Neural progenitor cell (in vitro differentiated cells): Measurements from ENCODE around the gene ABHD13.

Experiments
- CTCF ChIP-seq: fragments of 200-600 bp; sonication (generic); IDR thresholded peaks from 2 replicates; pipeline ENCODE4 v1.5.1; 2017; ENCODE audit warnings: antibody characterized with exemption, mild to moderate bottlenecking
- EZH2 ChIP-seq: fragments of 200-600 bp; sonication (generic); IDR thresholded peaks from 2 replicates; pipeline ENCODE4 v1.6.1; 2017; ENCODE audit warnings: antibody characterized with exemption, mild to moderate bottlenecking, moderate library complexity
- EZH2phosphoT487 ChIP-seq: fragments of 200-600 bp; sonication (generic); IDR thresholded peaks from 2 replicates; pipeline ENCODE4 v1.6.1; 2017; ENCODE audit warnings: antibody characterized with exemption

GRCh38 chr13:108270442-108270841 lies 52.2 kb downstream of the ABHD13 start:
- no peak for TF ChIP-seq CTCF
- TF ChIP-seq EZH2phosphoT487 = no peak
- no peak for TF ChIP-seq EZH2
